HCT116 (cell line): ENCODE measurements around the gene MDM2. TPM values are rescaled to one million over a fixed set of nuclear protein-coding genes. Genes with fewer than 3 reads are reported as not detected.
"Not testable (repeated sequence)": the region's sequence is repeated elsewhere in the genome, so short reads cannot be mapped to it uniquely, and the experiment has no call there.

Source experiments
- ATAC-seq: fragments of 200-7000 bp; cut with Tn5 transposase; 2 replicates; pipeline ENCODE4 v1.9.1; 2020; ENCODE audit warnings: mild to moderate bottlenecking, moderate library complexity
- BruUV-seq: library from RNA; stranded (reverse); fragments of 400-500 nt; replicated peaks from 2 replicates; lab custom pipeline; 2021; lab: Mats Ljungman, UMichigan
- CTCF ChIA-PET: fragments of 300-600 bp; sonication (Branson Sonifier 250); formaldehyde crosslinking; loops from one replicate; lab custom pipeline; 2021; ENCODE audit warnings: antibody characterized with exemption; lab: Charles Lee
- POLR2A ChIA-PET: fragments of 300-600, 350-600 bp; sonication (Branson Sonifier 250); formaldehyde crosslinking; loops from one replicate; lab custom pipeline; 2021; ENCODE audit warnings: antibody characterized with exemption; lab: Charles Lee
- RAD21 ChIA-PET, 2 experiments: fragments of 300-600 bp; sonication (Branson Sonifier 250); formaldehyde crosslinking; loops; one replicate each; lab custom pipeline; 2023; ENCODE audit warnings: low total read pairs in 2 of 2; ENCODE audit not compliant: uncharacterized antibody in 2 of 2, unreplicated experiment in 2 of 2, low non-redundant PET in 1 of 2; lab: Charles Lee
- DNase-seq: peaks from one replicate; pipeline ENCODE4 v3.0.0-alpha.2; 2010; ENCODE audit warnings: low read depth, low spot score
- H2AFZ ChIP-seq: fragments of 200-600 bp; shearing (Covaris generic), sonication (generic); 2 replicates; pipeline ENCODE4 v1.6.1; 2017; ENCODE audit warnings: low read depth, mixed run types, mixed read lengths, antibody characterized with exemption, low read length; ENCODE audit not compliant: poor library complexity, severe bottlenecking
- H3K27ac ChIP-seq: 2 replicates; pipeline ENCODE4 v1.5.1; 2012; ENCODE audit warnings: low read depth, low read length
- H3K27me3 ChIP-seq: fragments of 200-600 bp; sonication (generic); 2 replicates; pipeline ENCODE4 v1.6.1; 2016; ENCODE audit warnings: mixed run types, low read length, mixed read lengths; ENCODE audit not compliant: insufficient read depth
- H3K36me3 ChIP-seq, 2 experiments: fragments of 200-500 bp in 1 of 2; fragments of 200-600 bp in 1 of 2; sonication (Bioruptor generic) in 1 of 2; sonication (generic) in 1 of 2; 2 replicates each; pipeline versions ENCODE4 v1.5.1 to v1.6.1; 2014 to 2016; ENCODE audit warnings: low read length in 2 of 2, inconsistent platforms in 1 of 2, mixed read lengths in 1 of 2, mixed run types in 1 of 2; ENCODE audit not compliant: insufficient read depth in 2 of 2, control insufficient read depth in 1 of 2
- H3K4me1 ChIP-seq, 2 experiments: fragments of 200-600 bp in 1 of 2; sonication (generic) in 1 of 2; 2 replicates each; pipeline versions ENCODE4 v1.5.1 to v1.6.1; 2012 to 2017; ENCODE audit warnings: low read length in 2 of 2, inconsistent platforms in 1 of 2, mild to moderate bottlenecking in 1 of 2, mixed read lengths in 1 of 2, mixed run types in 1 of 2, moderate library complexity in 1 of 2; ENCODE audit not compliant: insufficient read depth in 2 of 2, control insufficient read depth in 1 of 2
- H3K4me2 ChIP-seq: fragments of 200-600 bp; sonication (generic); 2 replicates; pipeline ENCODE4 v1.6.1; 2017; ENCODE audit warnings: mixed run types, low read length, mixed read lengths
- H3K4me3 ChIP-seq, 2 experiments: fragments of 200-600 bp in 1 of 2; sonication (generic) in 1 of 2; replicated peaks in 1 of 2; 2 replicates each; pipeline ENCODE4 v1.5.1; 2011 to 2016; ENCODE audit warnings: low read length in 2 of 2, control low read depth in 1 of 2, low read depth in 1 of 2, mild to moderate bottlenecking in 1 of 2, mixed read lengths in 1 of 2, mixed run types in 1 of 2
- H3K79me2 ChIP-seq: fragments of 200-600 bp; sonication (generic); 2 replicates; pipeline ENCODE4 v1.6.1; 2017; ENCODE audit warnings: mild to moderate bottlenecking, mixed run types, low read length, moderate library complexity, mixed read lengths; ENCODE audit not compliant: insufficient read depth
- H3K9ac ChIP-seq: fragments of 200-600 bp; sonication (generic); 2 replicates; pipeline ENCODE4 v1.6.1; 2016; ENCODE audit warnings: low read length, mixed read lengths
- H3K9me2 ChIP-seq: fragments of 200-600 bp; sonication (generic), shearing (Covaris generic); 2 replicates; pipeline ENCODE4 v1.6.1; 2017; ENCODE audit warnings: mixed run types, mild to moderate bottlenecking, moderate library complexity; ENCODE audit not compliant: insufficient read depth
- H3K9me3 ChIP-seq, 2 experiments: fragments of 200-500 bp in 1 of 2; fragments of 200-600 bp in 1 of 2; sonication (Bioruptor generic) in 1 of 2; sonication (generic) in 1 of 2; 2 replicates each; pipeline ENCODE4 v1.6.1; 2014 to 2017; ENCODE audit warnings: low read length in 2 of 2, mixed read lengths in 2 of 2, inconsistent platforms in 1 of 2, low read depth in 1 of 2, mild to moderate bottlenecking in 1 of 2, mixed run types in 1 of 2, moderate library complexity in 1 of 2; ENCODE audit not compliant: control insufficient read depth in 1 of 2, insufficient read depth in 1 of 2
- H4K20me1 ChIP-seq: fragments of 200-600 bp; sonication (generic), shearing (Covaris generic); 2 replicates; pipeline ENCODE4 v1.6.1; 2017; ENCODE audit warnings: mixed run types, mild to moderate bottlenecking, moderate library complexity; ENCODE audit not compliant: insufficient read depth
- JUND ChIP-seq: IDR thresholded peaks from 2 replicates; pipeline ENCODE4 v1.6.1; 2012
- intact Hi-C: fragments of 100-400 bp; cut with micrococcal nuclease; formaldehyde crosslinking; loops from 2 replicates; pipeline ENCODE4 v1.10.0; 2022
- total RNA-seq: library from RNA; stranded (reverse); gene quantifications from one replicate; pipeline ENCODE4 v1.2.1, GENCODE V29; 2021; ENCODE audit not compliant: unreplicated experiment
- TF ChIP-seq, protein P1 (sequence below): IDR thresholded peaks from 2 replicates; pipeline ENCODE4 v1.6.1; 2012; ENCODE audit warnings: low read depth

Gene MDM2
- total RNA-seq, 1 experiment from 2014 or later: 170 TPM

DNA sequence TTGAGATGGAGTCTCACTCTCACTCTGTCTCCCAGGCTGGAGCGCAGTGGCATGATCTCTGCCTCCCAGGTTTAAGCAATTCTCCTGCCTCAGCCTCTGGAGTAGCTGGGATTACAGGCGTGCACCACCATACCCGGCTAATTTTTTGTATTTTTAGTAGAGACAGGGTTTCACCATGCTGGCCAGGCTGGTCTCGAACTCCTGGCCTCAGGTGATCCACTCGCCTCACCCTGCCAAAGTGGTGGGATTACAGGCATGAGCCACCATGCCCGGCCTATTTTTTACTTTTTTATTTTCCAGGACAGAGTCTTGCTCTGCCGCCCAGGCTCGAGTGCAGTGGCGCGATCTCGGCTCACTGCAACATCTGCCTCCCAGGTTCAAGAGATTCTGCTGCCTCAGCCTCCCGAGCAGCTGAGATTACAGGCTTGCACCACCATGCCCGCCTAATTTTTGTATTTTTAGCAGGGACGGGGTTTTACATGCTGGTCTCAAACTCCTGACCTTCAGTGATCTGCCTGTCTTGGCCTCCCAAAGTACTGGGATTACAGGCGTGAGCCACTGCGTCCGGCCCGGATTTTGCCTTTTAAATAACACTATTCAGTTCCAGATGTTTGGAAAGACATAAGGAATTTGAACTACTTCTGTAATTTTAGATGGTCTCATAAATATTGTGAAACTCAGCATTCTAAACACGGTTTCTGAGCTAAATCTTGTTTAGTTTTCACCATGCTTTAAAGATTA lies 4.9 kb upstream of the MDM2 start:
- H3K27me3 ChIP-seq, CTCF ChIA-PET, RAD21 ChIA-PET, DNase-seq, ATAC-seq, POLR2A ChIA-PET, H4K20me1 ChIP-seq, H3K27ac ChIP-seq, H3K79me2 ChIP-seq, H3K4me3 ChIP-seq, H3K9me3 ChIP-seq, H3K36me3 ChIP-seq, H3K9me2 ChIP-seq, intact Hi-C loops, H3K4me2 ChIP-seq, H3K9ac ChIP-seq, BruUV-seq, H2AFZ ChIP-seq: not testable (repeated sequence)
- H3K4me1 ChIP-seq: peaks cover 37 to 59% of the 10 kb centered on the region in 2 experiments

DNA sequence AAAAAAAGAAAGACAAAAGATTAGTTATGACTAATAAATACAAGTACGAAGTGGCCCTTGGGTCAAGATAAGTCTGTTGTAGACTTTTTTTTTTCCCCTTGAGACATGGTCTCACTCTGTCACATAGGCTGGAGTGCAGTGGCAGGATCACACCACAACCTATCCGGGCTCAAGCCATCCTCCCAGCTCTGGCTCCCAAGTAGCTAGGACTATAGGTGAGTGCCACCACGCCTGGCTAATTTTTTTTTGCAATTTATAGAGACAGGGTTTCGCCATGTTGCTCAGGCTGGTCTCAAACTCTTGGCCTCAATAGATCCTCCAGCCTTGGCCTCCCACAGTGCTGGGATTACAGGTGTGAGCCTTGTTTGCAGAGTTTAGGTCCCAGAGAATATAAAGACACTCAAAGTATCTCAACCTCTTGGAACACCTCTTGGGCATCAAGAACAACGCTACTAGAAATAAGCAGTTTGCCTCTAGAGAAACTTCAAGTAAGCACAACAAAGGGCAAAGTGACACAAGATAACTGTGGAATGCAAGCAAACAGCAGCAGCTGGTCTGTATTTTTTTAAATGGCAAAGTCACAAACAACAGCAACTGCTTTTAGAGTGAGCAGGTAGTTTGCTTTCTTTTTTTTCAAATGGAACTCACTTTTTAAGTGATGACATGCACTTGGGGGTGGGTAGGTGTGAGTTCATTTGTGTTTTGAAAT lies 3.9 kb upstream of the MDM2 start:
- Histone ChIP-seq H3K9me2 (no peaks in the 10 kb centered on the region), H3K36me3 (no peaks in the 10 kb centered on the region), H3K9me3 (no peaks in the 10 kb centered on the region), H4K20me1 (no peaks in the 10 kb centered on the region), H2AFZ (no peak overlapping the region), H3K27ac (no peak overlapping the region), H3K4me1 (peaks cover 37 to 55% of the 10 kb centered on the region in 2 experiments), H3K79me2 (peaks cover 11% of the 10 kb centered on the region), H3K4me2 (no peak overlapping the region), H3K27me3 (no peaks in the 10 kb centered on the region), H3K9ac (no peak overlapping the region), H3K4me3 (no peak overlapping the region)
- ChIA-PET POLR2A (no interaction called here), RAD21 (no interaction called here), CTCF (no interaction called here)
- DNase-seq: no peak
- BruUV-seq: no TSS peak
- ATAC-seq: no peak
- TF ChIP-seq, protein P1, sequence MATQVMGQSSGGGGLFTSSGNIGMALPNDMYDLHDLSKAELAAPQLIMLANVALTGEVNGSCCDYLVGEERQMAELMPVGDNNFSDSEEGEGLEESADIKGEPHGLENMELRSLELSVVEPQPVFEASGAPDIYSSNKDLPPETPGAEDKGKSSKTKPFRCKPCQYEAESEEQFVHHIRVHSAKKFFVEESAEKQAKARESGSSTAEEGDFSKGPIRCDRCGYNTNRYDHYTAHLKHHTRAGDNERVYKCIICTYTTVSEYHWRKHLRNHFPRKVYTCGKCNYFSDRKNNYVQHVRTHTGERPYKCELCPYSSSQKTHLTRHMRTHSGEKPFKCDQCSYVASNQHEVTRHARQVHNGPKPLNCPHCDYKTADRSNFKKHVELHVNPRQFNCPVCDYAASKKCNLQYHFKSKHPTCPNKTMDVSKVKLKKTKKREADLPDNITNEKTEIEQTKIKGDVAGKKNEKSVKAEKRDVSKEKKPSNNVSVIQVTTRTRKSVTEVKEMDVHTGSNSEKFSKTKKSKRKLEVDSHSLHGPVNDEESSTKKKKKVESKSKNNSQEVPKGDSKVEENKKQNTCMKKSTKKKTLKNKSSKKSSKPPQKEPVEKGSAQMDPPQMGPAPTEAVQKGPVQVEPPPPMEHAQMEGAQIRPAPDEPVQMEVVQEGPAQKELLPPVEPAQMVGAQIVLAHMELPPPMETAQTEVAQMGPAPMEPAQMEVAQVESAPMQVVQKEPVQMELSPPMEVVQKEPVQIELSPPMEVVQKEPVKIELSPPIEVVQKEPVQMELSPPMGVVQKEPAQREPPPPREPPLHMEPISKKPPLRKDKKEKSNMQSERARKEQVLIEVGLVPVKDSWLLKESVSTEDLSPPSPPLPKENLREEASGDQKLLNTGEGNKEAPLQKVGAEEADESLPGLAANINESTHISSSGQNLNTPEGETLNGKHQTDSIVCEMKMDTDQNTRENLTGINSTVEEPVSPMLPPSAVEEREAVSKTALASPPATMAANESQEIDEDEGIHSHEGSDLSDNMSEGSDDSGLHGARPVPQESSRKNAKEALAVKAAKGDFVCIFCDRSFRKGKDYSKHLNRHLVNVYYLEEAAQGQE: no peak
- TF ChIP-seq JUND: no peak
- intact Hi-C loops: no loop called here
